GM19043 (cell line): Measurements from ENCODE around the gene LSP1.

ENCODE experiments used
- ATAC-seq: cut with Tn5 transposase; IDR thresholded peaks from one replicate; pipeline ENCODE4 v1.9.1; 2021; ENCODE audit warnings: low read depth; ENCODE audit not compliant: unreplicated experiment

The LSP1 gene

GRCh38 chr11:1913271-1914060 lies 60.6 kb downstream of the LSP1 start:
- ATAC-seq: no peak

- no peak for ATAC-seq
Observed at GRCh38 chr11:1915795-1916131, 62.9 kb downstream of the LSP1 start.

- no peak for ATAC-seq
Observed at GRCh38 chr11:1916132-1916985, 63.5 kb downstream of the LSP1 start.

GRCh38 chr11:1916986-1917522 lies 64.2 kb downstream of the LSP1 start:
- ATAC-seq: no peak

GRCh38 chr11:1917523-1918435 lies 64.9 kb downstream of the LSP1 start:
- ATAC-seq: no peak

- ATAC-seq: no peak
Observed at GRCh38 chr11:1918436-1919315, 65.8 kb downstream of the LSP1 start.

- no peak for ATAC-seq
Observed at GRCh38 chr11:1919391-1920127, 66.7 kb downstream of the LSP1 start, which contains the start of gene TNNT3. Gene TNNT3 (plus strand): TSS chr11:1919703. CDS start chr11:1922875, 3,172 bp downstream.

- no peak for ATAC-seq
Observed at GRCh38 chr11:1920128-1920908, 67.4 kb downstream of the LSP1 start.

GRCh38 chr11:1920909-1921573 lies 68.2 kb downstream of the LSP1 start:
- ATAC-seq: no peak

GRCh38 chr11:1921574-1922141 lies 68.8 kb downstream of the LSP1 start:
- ATAC-seq: no peak

GRCh38 chr11:1922481-1923081 lies 69.7 kb downstream of the LSP1 start:
- no peak for ATAC-seq

GRCh38 chr11:1923201-1923956 lies 70.5 kb downstream of the LSP1 start:
- ATAC-seq: no peak

- ATAC-seq: no peak
Observed at GRCh38 chr11:1924181-1924580, 71.3 kb downstream of the LSP1 start.

GRCh38 chr11:1924646-1925372 lies 71.9 kb downstream of the LSP1 start:
- no peak for ATAC-seq

GRCh38 chr11:1925373-1926155 lies 72.7 kb downstream of the LSP1 start:
- ATAC-seq: no peak
